ENCODE results near the gene IRF2BP1.

GRCh38 chr19:45881909-45882528 lies 3.9 kb downstream of the IRF2BP1 start:
- no peak for TF ChIP-seq CTCF (IDR thresholded peaks at IDR 0.05 in 8 of 11, conservative IDR thresholded peaks at IDR 0.05 in 3 of 11)
- no peak for TF ChIP-seq POLR2AphosphoS5 (IDR thresholded peaks at IDR 0.05)

Measured in spleen (tissue), 7 donors.